Adipocyte (in vitro differentiated cells): ENCODE results near the gene SNPH.

Experiments used
- DNase-seq: peaks from one replicate; pipeline ENCODE4 v3.0.0-alpha.2; 2015; ENCODE audit warnings: low read depth
- H3K27me3 ChIP-seq: replicated peaks from 2 replicates; pipeline ENCODE4 v1.7.0; 2013; ENCODE audit warnings: mild to moderate bottlenecking, low read length, moderate library complexity; ENCODE audit not compliant: control insufficient read depth, insufficient read depth
- H3K36me3 ChIP-seq: 2 replicates; pipeline ENCODE4 v1.7.0; 2013; ENCODE audit warnings: low read length, mild to moderate bottlenecking, moderate library complexity; ENCODE audit not compliant: control insufficient read depth, insufficient read depth, severe bottlenecking
- H3K4me1 ChIP-seq: 2 replicates; pipeline ENCODE4 v1.7.0; 2013; ENCODE audit warnings: mild to moderate bottlenecking, low read length, moderate library complexity; ENCODE audit not compliant: control insufficient read depth, insufficient read depth
- H3K4me3 ChIP-seq: 2 replicates; pipeline ENCODE4 v1.7.0; 2013; ENCODE audit warnings: mild to moderate bottlenecking, low read length, moderate library complexity
- H3K9ac ChIP-seq: 2 replicates; pipeline ENCODE4 v1.7.0; 2013; ENCODE audit warnings: mild to moderate bottlenecking, low read length, moderate library complexity
- H3K9me3 ChIP-seq: 2 replicates; pipeline ENCODE4 v1.7.0; 2013; ENCODE audit warnings: mild to moderate bottlenecking, low read length, moderate library complexity; ENCODE audit not compliant: control insufficient read depth

SNPH gene

GRCh38 chr20:1322511-1323245 lies 56.6 kb downstream of the SNPH start:
- Histone ChIP-seq H3K4me3 (no peak overlapping the region), H3K9me3 (no peaks in the 10 kb centered on the region), H3K9ac (peak overlapping the region; percentile 68), H3K36me3 (no peaks in the 10 kb centered on the region), H3K27me3 (no peaks in the 10 kb centered on the region), H3K4me1 (peaks cover 42% of the 10 kb centered on the region)
- peak; percentile 71 for DNase-seq

GRCh38 chr20:1323256-1323655 lies 57.2 kb downstream of the SNPH start:
- H3K4me1 ChIP-seq = peaks cover 47% of the 10 kb centered on the region
- no peaks in the 10 kb centered on the region for H3K36me3 ChIP-seq
- peak overlapping the region; percentile 68 for H3K9ac ChIP-seq
- DNase-seq = no peak
- H3K9me3 ChIP-seq = no peaks in the 10 kb centered on the region
- no peak overlapping the region for H3K4me3 ChIP-seq
- no peaks in the 10 kb centered on the region for H3K27me3 ChIP-seq

- Histone ChIP-seq H3K9ac (peak overlapping the region; percentile 100), H3K4me1 (peaks cover 55% of the 10 kb centered on the region), H3K27me3 (no peaks in the 10 kb centered on the region), H3K4me3 (peak overlapping the region; percentile 95), H3K9me3 (no peaks in the 10 kb centered on the region), H3K36me3 (no peaks in the 10 kb centered on the region)
- DNase-seq = no peak
Observed at GRCh38 chr20:1323830-1324597, 57.9 kb downstream of the SNPH start.

DNA sequence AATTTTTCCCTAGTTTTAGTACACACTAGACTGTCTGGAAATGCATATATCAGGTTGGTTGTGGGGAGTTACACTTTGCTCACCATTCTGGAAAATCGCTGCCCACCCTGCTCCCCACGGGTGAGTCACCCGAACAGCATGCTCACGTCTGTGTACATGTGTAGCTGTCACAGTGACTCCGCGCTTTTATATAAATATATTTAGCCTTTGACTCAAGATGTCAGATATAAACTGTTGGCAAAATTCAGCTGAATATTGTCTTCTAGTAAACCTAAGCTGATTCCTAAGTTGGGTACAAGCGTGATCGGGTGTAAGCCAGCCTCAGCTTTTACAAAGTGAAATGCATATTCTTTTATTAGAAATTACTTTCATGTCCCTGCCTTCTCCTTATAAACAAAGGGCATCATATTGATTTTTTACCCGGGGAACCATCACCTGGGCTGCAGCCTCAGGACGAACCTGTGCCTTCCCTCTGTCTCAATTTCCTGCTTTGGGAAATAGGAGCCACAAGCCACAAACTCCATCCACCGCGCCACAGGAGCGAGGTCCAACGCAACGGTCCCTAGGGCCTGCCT lies 58.6 kb downstream of the SNPH start:
- Histone ChIP-seq H3K9ac (peak overlapping the region; percentile 100), H3K9me3 (no peaks in the 10 kb centered on the region), H3K4me1 (peaks cover 62% of the 10 kb centered on the region), H3K36me3 (no peaks in the 10 kb centered on the region), H3K27me3 (no peaks in the 10 kb centered on the region), H3K4me3 (peak overlapping the region; percentile 95)
- peak; percentile 61 for DNase-seq

DNA sequence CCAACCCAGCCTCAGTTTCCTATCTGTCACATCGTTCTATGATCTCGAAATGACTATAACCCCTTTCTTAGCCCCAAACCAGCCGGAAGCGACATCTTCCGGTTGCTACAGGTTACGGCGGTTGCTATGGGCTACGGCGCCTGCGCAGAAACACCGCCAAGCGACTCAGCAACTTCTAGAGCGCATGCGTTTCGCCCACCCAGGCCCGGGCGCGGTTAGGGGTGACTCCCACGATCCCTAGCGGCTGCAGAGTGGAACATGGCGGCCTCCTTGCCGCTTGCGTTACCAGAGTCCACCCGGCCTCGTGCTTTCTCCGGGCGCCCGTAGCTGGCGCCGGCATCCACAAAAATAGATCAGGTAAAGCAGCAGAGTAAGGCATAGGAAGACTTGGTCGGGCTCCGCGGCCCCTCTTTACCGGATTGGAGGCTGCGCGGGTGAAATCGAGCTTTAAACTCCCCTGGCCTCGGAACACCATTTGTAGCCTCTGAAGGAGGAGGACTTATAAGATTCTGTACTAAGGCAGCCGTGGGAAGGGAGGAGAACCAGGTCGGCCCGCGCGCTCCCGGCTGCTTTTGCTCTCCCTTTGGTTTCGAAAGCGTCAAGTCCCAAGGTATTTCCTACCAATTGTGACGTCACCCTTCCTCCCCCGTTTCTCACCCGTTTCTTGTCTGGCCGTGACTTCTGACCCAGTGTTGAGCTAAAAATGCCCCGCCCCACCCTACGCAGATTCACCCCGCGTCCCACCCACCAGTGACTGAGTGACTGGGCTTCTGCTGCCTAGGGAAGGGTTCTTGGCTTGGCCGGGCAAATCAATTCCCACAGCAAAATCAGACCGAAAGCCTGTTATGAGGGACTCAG lies 59.3 kb downstream of the SNPH start:
- Histone ChIP-seq H3K4me3 (peak overlapping the region; percentile 95), H3K4me1 (peaks cover 69% of the 10 kb centered on the region), H3K9ac (peak overlapping the region; percentile 100), H3K36me3 (no peaks in the 10 kb centered on the region), H3K27me3 (no peaks in the 10 kb centered on the region), H3K9me3 (no peaks in the 10 kb centered on the region)
- DNase-seq = peak; percentile 99

GRCh38 chr20:1326031-1326930 lies 60.2 kb downstream of the SNPH start:
- H3K4me3 ChIP-seq = peak overlapping the region; percentile 95
- H3K36me3 ChIP-seq = no peaks in the 10 kb centered on the region
- H3K9me3 ChIP-seq = no peaks in the 10 kb centered on the region
- DNase-seq = peak; percentile 57
- H3K4me1 ChIP-seq = peaks cover 75% of the 10 kb centered on the region
- H3K27me3 ChIP-seq = no peaks in the 10 kb centered on the region
- peak overlapping the region; percentile 100 for H3K9ac ChIP-seq

GRCh38 chr20:1327241-1327653 lies 61.2 kb downstream of the SNPH start:
- Histone ChIP-seq H3K4me3 (peak overlapping the region; percentile 95), H3K9me3 (no peaks in the 10 kb centered on the region), H3K27me3 (no peaks in the 10 kb centered on the region), H3K9ac (peak overlapping the region; percentile 100), H3K36me3 (no peaks in the 10 kb centered on the region), H3K4me1 (peaks cover 74% of the 10 kb centered on the region)
- peak; percentile 59 for DNase-seq

- Histone ChIP-seq H3K4me1 (peaks cover 66% of the 10 kb centered on the region), H3K9me3 (no peaks in the 10 kb centered on the region), H3K27me3 (no peaks in the 10 kb centered on the region), H3K4me3 (peak overlapping the region; percentile 95), H3K36me3 (peaks cover 6% of the 10 kb centered on the region), H3K9ac (peak overlapping the region; percentile 100)
- no peak for DNase-seq
Observed at GRCh38 chr20:1327827-1328679, 62.0 kb downstream of the SNPH start.

- no peak within 1 kb of the TSS for H3K4me3 ChIP-seq
- H3K9me3 ChIP-seq = no peaks in the 10 kb centered on the region
- H3K4me1 ChIP-seq = peaks cover 61% of the 10 kb centered on the region
- H3K9ac ChIP-seq = peak within 1 kb of the TSS; percentile 100
- DNase-seq = no peak
- H3K27me3 ChIP-seq = no peaks in the 10 kb centered on the region
- H3K36me3 ChIP-seq = peaks cover 10% of the 10 kb centered on the region
Observed at GRCh38 chr20:1328680-1329330, 62.7 kb downstream of the SNPH start, which contains the start of gene SDCBP2. SDCBP2 (minus strand) TSS chr20:1329139; CDS start chr20:1320416, 8,723 bp downstream.
